ENCODE measurements around the gene BBS9. TPM values are rescaled to one million over a fixed set of nuclear protein-coding genes. Genes with fewer than 3 reads are reported as not detected.

Gene BBS9
- total and polyA plus RNA-seq, 2 of the 4 experiments (the other 2 are of a cell fraction), result 7.9 to 9.5 TPM

DNA sequence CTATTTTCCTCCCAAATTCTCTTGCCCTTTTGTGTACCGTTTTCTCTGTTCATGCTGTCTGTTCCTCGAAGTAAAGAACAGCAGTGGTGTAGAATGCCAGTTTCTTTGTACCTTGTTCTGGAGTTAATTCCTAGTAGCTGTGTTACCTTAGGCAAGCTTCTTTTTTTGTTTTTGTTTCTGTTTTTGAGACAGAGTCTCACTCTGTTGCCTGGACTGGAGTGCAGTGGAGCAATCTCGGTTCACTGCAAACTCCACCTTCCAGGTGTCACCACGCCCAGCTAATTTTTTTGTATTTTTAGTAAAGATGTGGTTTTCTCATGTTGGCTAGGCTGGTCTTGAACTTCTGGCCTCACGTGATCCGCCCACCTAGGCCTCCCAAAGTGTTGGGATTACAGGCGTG, 221.2 kb downstream of the BBS9 start:
- Histone ChIP-seq H2BK20ac (ENCODE audit: low read depth, low read length) (no peak overlapping the region), H2AK5ac (ENCODE audit: low read depth, low read length) (no peak overlapping the region), H3K18ac (ENCODE audit: low read depth, low read length) (no peak overlapping the region), H3K4ac (ENCODE audit: low read depth, low read length) (no peak overlapping the region), H3K79me1 (ENCODE audit: low read depth in 1 of 2, low read length in 2 of 2) (no peaks in the 10 kb centered on the region), H4K8ac (ENCODE audit: low read depth in 2 of 2, low read length in 2 of 2) (no peak overlapping the region), H3K4me2 (ENCODE audit: low read depth, low read length) (no peak overlapping the region), H3K9me1 (ENCODE audit: insufficient read depth, low read length) (no peaks in the 10 kb centered on the region), H2BK5ac (ENCODE audit: low read depth, low read length, poor library complexity, severe bottlenecking) (no peak overlapping the region), H3K4me1 (ENCODE audit: control insufficient read depth, insufficient read depth, low read length) (no peaks in the 10 kb centered on the region), H3K27me3 (ENCODE audit: control insufficient read depth, insufficient read depth, low read length) (no peaks in the 10 kb centered on the region), H2AFZ (replicated peaks; ENCODE audit: low read length, poor library complexity) (no peak overlapping the region), H2BK120ac (ENCODE audit: low read depth, low read length) (no peak overlapping the region), H4K20me1 (ENCODE audit: insufficient read depth, low read length) (no peaks in the 10 kb centered on the region), H3K9me3 (ENCODE audit: control insufficient read depth, insufficient read depth, low read length) (no peaks in the 10 kb centered on the region), H3K23ac (ENCODE audit: low read depth, low read length) (no peak overlapping the region), H2BK15ac (ENCODE audit: low read depth, low read length) (no peak overlapping the region), H3K56ac (ENCODE audit: extremely low read depth, insufficient read depth, low read length) (no peak overlapping the region), H3K9ac (ENCODE audit: low read depth, low read length) (no peak overlapping the region), H4K5ac (ENCODE audit: low read depth, low read length) (no peak overlapping the region), H3K27ac (ENCODE audit: insufficient read depth, low read length) (no peak overlapping the region), H4K91ac (ENCODE audit: insufficient read depth, low read depth, low read length) (no peak overlapping the region), H2AK9ac (replicated peaks; ENCODE audit: low read depth, low read length, poor library complexity) (no peak overlapping the region), H3K4me3 (ENCODE audit: insufficient read depth, low read depth, low read length) (no peak overlapping the region), H3K36me3 (ENCODE audit: control insufficient read depth, insufficient read depth, low read length) (no peaks in the 10 kb centered on the region), H3K14ac (replicated peaks; ENCODE audit: low read depth, low read length) (no peak overlapping the region)
- ATAC-seq (ENCODE audit: low read depth) (no peak), DNase-seq (no peak)
- TF ChIP-seq SMC3 (IDR thresholded peaks at IDR 0.05; ENCODE audit: low read depth, low read length), result no peak
- TF ChIP-seq POLR2A (IDR thresholded peaks at IDR 0.05; ENCODE audit: low read depth, low read length), result no peak
- TF ChIP-seq MAZ (IDR thresholded peaks at IDR 0.05; ENCODE audit: borderline replicate concordance, low read depth, low read length), result no peak
- TF ChIP-seq RFX5 (IDR thresholded peaks at IDR 0.05; ENCODE audit: low read depth, low read length), result no peak
- TF ChIP-seq CEBPB (IDR thresholded peaks at IDR 0.05; ENCODE audit: low read depth, low read length), result no peak
- TF ChIP-seq MXI1 (IDR thresholded peaks at IDR 0.05; ENCODE audit: borderline replicate concordance, low read depth, low read length), result no peak
- TF ChIP-seq, protein P1, sequence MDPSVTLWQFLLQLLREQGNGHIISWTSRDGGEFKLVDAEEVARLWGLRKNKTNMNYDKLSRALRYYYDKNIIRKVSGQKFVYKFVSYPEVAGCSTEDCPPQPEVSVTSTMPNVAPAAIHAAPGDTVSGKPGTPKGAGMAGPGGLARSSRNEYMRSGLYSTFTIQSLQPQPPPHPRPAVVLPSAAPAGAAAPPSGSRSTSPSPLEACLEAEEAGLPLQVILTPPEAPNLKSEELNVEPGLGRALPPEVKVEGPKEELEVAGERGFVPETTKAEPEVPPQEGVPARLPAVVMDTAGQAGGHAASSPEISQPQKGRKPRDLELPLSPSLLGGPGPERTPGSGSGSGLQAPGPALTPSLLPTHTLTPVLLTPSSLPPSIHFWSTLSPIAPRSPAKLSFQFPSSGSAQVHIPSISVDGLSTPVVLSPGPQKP (IDR thresholded peaks at IDR 0.05; ENCODE audit: borderline replicate concordance, low read depth, low read length), result no peak
- TF ChIP-seq RAD21 (IDR thresholded peaks at IDR 0.05; ENCODE audit: low read length), result no peak
- no peak for TF ChIP-seq BHLHE40 (IDR thresholded peaks at IDR 0.05; ENCODE audit: low read depth, low read length)
- TF ChIP-seq USF2 (IDR thresholded peaks at IDR 0.05; ENCODE audit: low read depth, low read length), result no peak
- TF ChIP-seq NFE2L2 (IDR thresholded peaks at IDR 0.05; ENCODE audit: low read depth, low read length), result no peak
- TF ChIP-seq MAFK (IDR thresholded peaks at IDR 0.05; ENCODE audit: low read depth, low read length), result no peak
- no peak for TF ChIP-seq RCOR1 (IDR thresholded peaks at IDR 0.05; ENCODE audit: insufficient replicate concordance, low read length)
- TF ChIP-seq FOS (IDR thresholded peaks at IDR 0.05; ENCODE audit: low read depth, low read length), result no peak
- in situ Hi-C loops (cut with MboI; ENCODE audit: low sequenced_read_pairs) (no loop called here), dilution Hi-C loops (cut with HindIII; ENCODE audit: low sequenced_read_pairs, unreplicated experiment) (no loop called here), intact Hi-C loops (cut with micrococcal nuclease) (no loop called here)
- POLR2A ChIA-PET (ENCODE audit: unreplicated experiment), result no interaction called here
- BruUV-seq (replicated peaks), result no TSS peak
- WGBS, 2 experiments (ENCODE audit: extremely low coverage in 2 of 2, insufficient read length in 1 of 2), result no CpG with 5 or more reads among the region's 7 CpGs
- CTCF ChIA-PET, result no interaction called here
